ENCODE measurements around the gene BEAN1. TPM values are rescaled to one million over a fixed set of nuclear protein-coding genes. Genes with fewer than 3 reads are reported as not detected.
"Not testable (repeated sequence)": the region's sequence is repeated elsewhere in the genome, so short reads cannot be mapped to it uniquely, and the experiment has no call there.

The BEAN1 gene
- total RNA-seq, 1 donor from 2014 or later = not detected

GRCh38 chr16:66486199-66486772, 59.2 kb downstream of the BEAN1 start:
- no peak for DNase-seq

- peak; percentile 77 for DNase-seq
These were observed 59.9 kb downstream of the BEAN1 start for GRCh38 chr16:66486773-66487579.

GRCh38 chr16:66487580-66488275, 60.6 kb downstream of the BEAN1 start:
- DNase-seq = no peak

DNA sequence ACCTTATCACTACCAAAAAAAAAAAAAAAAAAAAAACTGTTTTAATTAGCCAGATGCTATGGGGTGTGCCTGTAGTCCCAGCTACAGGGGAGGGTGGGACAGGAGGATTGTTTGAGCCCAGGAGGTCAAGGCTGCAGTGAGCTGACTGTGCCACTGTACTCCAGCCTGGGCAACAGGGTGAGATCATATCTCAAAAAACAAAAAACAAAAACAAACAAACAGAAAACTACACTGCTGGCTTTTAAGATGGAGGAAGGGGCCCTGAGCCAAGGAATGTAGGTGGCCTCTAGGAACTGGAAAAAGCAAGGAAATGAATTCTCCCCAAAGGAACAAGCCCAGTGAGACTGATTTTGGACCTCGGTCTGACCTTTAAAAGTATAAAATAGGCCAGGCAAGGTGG, 61.4 kb downstream of the BEAN1 start:
- no peak for DNase-seq

DNA sequence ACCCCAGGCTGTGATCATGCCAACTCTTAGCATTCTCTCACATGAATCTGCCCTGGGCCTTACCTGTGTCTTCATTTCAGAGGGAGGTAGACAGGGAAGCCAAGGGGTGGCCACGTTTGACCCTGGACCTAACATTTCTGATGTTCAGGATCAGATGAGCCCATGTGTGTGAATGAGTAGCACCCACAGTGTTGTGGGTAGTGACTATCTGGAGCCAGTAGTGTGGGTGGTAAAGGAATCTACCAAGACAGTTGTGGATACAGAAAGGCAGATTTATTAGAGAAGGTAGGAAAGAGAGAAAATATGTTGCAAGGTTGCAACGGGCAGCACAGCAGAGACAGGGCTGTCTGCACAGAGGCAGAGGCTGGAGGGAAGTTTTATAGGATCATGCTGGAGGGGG, 62.3 kb downstream of the BEAN1 start:
- DNase-seq = no peak

GRCh38 chr16:66489818-66490217, 62.7 kb downstream of the BEAN1 start:
- DNase-seq = no peak

DNA sequence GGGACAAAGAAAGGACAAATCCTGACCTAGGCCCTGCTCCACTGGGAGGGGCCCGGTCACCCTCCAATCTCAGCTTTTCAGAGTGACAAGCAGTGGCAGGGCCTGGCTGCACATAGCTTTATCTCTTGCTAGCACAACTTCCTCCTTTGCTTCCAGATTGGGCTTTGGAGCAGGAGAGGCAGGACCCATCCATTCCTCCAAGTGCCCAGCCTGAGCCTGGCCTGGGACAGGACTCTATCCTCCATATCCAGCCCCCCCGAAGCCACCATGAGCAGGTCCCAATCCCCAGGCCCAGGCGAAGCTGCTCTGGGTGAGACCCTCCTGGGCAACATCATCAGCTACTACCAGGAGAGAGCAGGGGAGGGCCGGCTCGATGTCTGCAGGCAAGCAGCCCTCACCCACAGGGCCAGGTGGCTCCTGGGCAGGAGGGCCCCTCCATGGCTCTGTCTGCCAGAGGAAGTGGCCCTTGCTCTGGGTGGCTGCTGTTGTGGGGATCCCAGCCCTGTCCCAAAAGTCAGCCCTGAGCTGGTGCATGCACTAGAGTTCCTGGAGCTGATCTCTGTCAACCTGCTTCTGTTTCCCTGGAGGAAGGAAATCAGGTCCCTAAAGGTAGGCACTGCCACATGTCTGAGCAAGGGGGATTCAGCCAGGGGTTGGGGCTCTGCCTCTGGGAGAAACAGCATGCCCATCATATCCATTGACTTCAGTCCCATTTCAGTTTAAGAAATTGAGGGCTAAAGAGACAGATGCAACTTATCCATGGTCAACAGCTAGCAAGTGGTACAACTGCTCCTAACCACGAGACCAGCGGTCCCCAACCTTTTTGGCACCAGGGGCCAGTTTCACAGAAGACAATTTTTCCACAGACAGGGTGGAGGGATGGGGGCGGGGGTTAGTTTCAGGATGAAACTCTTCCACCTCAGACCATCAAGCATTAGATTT, 64.0 kb downstream of the BEAN1 start:
- no peak for DNase-seq

DNA sequence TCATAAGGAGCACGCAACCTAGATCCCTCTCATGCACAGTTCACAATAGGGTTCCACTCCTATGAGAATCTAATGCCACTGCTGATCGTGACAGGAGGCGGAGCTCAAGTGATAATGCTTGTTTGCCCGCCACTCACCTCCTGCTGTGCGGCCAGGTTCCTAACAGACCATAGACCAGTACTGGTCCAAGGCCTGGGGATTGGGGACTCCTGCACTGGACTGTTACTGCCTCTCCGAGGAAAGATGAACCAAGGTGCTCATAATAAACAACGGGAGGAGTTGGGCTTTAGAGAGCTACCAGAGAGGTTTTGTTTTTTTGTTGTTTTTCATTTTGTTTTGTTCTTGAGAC, 64.6 kb downstream of the BEAN1 start:
- DNase-seq = no peak

GRCh38 chr16:66493490-66494401, 66.7 kb downstream of the BEAN1 start:
- no peak for DNase-seq

GRCh38 chr16:66494916-66495315, 67.8 kb downstream of the BEAN1 start:
- DNase-seq = no peak

DNA sequence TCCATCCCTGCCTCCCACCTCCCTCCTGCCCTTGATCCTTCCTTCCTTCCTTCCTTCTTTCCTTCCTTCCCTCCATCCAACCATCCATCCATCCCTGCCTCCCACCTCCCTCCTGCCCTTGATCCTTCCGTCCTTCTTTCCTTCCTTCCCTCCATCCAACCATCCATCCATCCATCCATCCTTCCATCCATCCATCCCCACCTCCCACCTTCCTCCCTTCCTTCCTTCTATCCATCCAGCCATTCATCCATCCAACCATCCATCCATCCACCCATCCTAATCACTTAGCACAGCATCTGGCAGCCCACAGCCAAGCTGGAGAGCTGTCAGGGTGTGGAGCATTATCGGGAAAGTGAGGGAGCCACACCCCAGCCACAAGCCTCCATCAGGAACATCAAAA, 68.3 kb downstream of the BEAN1 start:
- DNase-seq = no peak

DNA sequence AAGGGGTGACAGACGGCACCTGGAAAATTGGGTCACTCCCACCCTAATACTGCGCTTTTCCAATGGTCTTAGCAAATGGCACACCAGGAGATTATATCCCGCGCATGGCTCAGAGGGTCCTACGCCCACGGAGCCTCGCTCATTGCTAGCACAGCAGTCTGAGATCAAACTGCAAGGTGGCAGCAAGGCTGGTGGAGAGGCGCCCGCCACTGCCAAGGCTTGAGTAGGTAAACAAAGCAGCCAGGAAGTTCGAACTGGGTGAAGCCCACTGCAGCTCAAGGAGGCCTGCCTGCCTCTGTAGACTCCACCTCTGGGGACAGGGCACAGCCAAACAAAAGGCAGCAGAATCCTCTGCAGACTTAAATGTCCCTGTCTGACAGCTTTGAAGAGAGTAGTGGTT, 69.1 kb downstream of the BEAN1 start:
- DNase-seq = not testable (repeated sequence)

DNA sequence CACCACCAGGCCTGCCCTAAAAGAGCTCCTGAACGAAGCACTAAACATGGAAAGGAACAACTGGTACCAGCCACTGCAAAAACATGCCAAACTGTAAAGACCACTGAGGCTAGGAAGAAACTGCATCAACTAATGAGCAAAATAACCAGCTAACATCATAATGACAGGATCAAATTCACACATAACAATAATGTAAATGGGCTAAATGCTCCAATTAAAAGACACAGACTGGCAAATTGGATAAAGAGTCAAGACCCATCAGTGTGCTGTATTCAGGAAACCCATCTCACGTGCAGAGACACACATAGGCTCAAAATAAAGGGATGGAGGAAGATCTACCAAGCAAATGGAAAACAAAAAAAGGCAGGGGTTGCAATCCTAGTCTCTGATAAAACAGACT, 70.8 kb downstream of the BEAN1 start:
- DNase-seq = not testable (repeated sequence)

DNA sequence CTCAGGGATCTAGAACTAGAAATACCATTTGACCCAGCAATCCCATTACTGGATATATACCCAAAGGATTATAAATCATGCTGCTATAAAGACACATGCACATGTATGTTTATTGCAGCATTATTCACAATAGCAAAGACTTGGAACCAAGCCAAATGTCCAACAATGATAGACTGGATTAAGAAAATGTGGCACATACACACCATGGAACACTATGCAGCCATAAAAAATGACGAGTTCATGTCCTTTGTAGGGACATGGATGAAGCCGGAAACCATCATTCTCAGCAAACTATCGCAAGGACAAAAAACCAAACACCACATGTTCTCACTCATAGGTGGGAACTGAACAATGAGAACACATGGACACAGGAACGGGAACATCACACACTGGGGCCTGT, 74.5 kb downstream of the BEAN1 start:
- not testable (repeated sequence) for DNase-seq

GRCh38 chr16:66502020-66502913, 75.2 kb downstream of the BEAN1 start:
- DNase-seq = no peak

DNA sequence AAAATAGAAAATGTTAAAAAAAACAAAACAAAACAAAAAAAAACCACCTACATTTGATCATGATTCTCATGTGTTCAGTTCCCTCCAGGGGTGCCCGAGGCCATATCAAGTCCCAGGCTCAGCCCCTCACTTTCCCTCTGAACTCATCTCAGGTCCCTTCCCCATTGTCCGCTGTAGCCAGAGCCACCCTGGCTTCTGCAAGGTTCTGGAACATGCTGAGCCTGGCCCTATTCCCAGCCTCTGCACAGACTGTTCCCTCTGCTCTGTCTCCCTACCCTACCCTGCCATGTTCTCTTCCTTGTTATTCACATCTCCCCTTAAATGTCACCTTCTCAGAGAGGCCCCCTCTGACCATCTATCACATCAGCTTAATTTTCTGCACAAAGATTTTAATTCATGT, 75.9 kb downstream of the BEAN1 start:
- no peak for DNase-seq

DNA sequence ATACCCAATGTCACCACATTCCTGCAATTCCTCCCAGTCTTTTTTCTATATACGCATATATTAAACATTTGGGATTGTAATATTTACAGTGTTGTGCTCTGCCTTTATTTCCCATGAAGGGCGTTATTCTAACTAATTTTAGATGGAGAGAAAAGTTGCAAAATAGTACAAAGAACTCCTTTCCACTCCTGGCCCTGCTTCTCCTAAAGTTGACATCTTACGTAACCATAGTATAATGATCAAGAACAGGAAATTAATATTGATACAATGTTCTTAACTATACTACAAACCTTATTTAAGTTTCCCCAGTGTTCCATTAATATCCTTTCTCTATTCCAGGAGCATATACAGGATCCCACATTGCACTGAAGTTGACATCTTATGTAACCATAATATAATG, 76.5 kb downstream of the BEAN1 start:
- no peak for DNase-seq

DNA sequence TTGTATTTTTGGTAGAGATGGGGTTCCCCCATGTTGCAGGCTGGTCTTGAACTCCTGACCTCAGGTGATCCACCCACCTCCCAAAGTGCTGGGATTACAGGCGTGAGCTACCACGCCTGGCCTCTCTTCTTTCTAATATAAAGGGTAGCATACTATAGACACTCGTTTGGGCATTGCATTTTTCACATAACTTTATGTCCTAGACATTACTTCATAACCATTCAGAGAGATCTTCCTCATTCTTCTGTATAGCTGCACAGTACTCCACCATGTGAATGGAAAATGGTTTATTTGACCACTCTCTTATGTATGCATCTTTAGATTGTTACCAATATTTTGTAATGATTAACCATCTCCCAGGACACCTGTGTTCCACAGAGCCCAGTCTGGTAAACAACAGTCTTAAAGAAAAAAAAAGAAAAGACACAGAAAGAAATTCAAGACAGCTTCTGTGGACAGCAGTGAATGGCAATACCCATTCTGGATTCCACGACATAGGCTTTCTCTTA, 80.7 kb downstream of the BEAN1 start:
- no peak for DNase-seq

DNA sequence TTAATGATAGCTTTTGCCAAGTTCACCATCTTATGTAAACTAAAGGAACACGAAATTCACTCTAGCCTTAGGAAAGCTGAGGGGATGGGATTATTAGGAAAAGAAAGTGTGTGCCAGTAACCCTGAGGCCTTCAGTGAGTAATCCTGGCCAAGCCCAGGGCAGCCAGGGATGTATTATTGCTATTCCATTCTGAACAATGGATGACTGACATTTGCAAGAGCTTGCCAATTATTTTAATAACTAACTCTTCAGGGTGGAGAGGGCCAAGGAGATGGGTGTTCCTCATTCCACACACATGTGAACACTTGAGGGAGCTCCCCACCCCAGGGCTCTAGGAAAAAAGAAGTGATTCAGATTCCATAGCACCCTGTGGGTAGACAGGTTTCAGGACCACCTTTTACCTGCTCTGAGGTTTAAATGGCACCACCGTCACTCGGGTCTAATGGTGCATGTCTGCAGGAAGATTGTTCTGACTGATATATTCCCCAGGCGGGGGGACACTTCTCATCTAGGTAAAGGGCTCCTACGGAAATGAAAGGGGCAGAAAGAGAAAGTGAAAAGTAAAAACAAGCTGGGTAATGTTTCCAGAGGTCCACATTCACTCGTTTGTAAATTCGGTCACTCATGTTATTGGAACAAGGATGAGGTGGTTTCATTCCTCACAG, 81.3 kb downstream of the BEAN1 start:
- no peak for DNase-seq
